ENCODE data around the gene STYXL1. TPM values are rescaled to one million over a fixed set of nuclear protein-coding genes. Genes with fewer than 3 reads are reported as not detected.

The STYXL1 gene
- total and polyA plus RNA-seq, 8 donors, result 13.3 to 47.6 (median 22.7) TPM

DNA sequence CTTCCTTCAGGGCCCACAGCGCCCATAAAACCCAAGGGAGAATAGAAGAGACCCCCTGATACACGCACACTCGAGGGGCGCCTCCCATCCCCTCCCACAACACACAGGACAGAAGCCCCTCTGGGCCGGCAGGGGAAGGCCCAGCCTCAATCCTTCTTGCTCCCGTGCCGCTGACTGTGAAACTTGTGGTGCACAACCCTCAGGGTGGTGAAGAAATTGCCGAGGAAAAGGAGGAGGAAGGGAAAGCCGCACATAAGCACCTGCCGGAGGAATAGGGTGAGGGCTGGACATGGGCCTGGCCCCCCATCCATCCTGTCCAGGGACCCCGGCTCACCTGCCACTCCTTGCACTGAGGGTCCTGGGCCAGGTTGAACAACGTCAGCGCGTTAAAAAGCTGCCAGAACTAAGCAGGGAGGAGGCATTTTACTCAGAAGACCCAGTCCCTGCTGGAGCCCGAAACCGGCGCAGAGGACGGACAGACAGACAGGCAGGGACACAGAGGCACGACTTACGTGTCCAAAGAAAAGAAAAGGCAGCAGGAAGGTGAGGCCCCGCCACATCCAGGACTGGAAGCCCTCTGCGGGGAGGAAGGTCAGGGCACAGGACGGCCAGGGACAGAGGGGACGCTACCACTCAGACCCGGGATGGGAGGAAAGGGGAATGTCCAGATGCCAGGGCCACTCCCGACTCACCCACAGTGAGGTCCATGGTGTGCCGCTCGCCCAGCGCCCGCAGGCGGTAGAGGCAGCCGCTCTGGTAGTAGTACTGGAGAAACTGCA lies 60.6 kb downstream of the STYXL1 start:
- Histone ChIP-seq H3K9me3 (no peaks in the 10 kb centered on the region), H3K4me3 (no peak overlapping the region), H3K27ac (no peak overlapping the region), H3K27me3 (no peaks in the 10 kb centered on the region), H3K4me1 (peaks cover 0 to 4% (median 0%) of the 10 kb centered on the region in 3 donors), H3K36me3 (peaks cover 0 to 42% (median 0%) of the 10 kb centered on the region in 3 donors)
- FAIRE-seq (no peak), DNase-seq (peak in 1 of 6 donors; percentile 70), ATAC-seq (no peak)
- 92 to 93% methylated on average over 32 of the region's 32 CpGs for WGBS, 2 donors
- TF ChIP-seq, protein P1, sequence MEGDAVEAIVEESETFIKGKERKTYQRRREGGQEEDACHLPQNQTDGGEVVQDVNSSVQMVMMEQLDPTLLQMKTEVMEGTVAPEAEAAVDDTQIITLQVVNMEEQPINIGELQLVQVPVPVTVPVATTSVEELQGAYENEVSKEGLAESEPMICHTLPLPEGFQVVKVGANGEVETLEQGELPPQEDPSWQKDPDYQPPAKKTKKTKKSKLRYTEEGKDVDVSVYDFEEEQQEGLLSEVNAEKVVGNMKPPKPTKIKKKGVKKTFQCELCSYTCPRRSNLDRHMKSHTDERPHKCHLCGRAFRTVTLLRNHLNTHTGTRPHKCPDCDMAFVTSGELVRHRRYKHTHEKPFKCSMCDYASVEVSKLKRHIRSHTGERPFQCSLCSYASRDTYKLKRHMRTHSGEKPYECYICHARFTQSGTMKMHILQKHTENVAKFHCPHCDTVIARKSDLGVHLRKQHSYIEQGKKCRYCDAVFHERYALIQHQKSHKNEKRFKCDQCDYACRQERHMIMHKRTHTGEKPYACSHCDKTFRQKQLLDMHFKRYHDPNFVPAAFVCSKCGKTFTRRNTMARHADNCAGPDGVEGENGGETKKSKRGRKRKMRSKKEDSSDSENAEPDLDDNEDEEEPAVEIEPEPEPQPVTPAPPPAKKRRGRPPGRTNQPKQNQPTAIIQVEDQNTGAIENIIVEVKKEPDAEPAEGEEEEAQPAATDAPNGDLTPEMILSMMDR (IDR thresholded peaks at IDR 0.05), result no peak
- intact Hi-C loops (cut with DNase I), result no loop called here

DNA sequence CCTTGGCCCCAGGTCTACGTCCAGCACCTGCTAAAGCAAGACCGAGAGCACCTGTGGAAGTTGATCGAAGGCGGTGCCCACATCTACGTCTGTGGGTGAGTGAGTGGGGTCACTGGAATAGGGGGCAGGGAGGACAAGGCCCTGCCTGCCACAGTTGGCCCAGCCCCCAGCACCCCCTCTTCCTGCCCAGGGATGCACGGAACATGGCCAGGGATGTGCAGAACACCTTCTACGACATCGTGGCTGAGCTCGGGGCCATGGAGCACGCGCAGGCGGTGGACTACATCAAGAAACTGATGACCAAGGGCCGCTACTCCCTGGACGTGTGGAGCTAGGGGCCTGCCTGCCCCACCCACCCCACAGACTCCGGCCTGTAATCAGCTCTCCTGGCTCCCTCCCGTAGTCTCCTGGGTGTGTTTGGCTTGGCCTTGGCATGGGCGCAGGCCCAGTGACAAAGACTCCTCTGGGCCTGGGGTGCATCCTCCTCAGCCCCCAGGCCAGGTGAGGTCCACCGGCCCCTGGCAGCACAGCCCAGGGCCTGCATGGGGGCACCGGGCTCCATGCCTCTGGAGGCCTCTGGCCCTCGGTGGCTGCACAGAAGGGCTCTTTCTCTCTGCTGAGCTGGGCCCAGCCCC lies 61.5 kb downstream of the STYXL1 start:
- FAIRE-seq (no peak), ATAC-seq (no peak), DNase-seq (peak in 1 of 6 donors; percentile 29)
- intact Hi-C loops (cut with DNase I), result no loop called here
- H3K4me3 ChIP-seq, result no peak overlapping the region
- H3K27me3 ChIP-seq, result no peaks in the 10 kb centered on the region
- H3K4me1 ChIP-seq, result peaks cover 0 to 4% (median 0%) of the 10 kb centered on the region in 3 donors
- TF ChIP-seq, protein P1 (IDR thresholded peaks at IDR 0.05), result no peak
- peaks cover 0 to 42% (median 0%) of the 10 kb centered on the region in 3 donors for H3K36me3 ChIP-seq
- no peak overlapping the region for H3K27ac ChIP-seq
- 84 to 90% methylated on average over 20 of the region's 20 CpGs for WGBS, 2 donors
- H3K9me3 ChIP-seq, result no peaks in the 10 kb centered on the region

DNA sequence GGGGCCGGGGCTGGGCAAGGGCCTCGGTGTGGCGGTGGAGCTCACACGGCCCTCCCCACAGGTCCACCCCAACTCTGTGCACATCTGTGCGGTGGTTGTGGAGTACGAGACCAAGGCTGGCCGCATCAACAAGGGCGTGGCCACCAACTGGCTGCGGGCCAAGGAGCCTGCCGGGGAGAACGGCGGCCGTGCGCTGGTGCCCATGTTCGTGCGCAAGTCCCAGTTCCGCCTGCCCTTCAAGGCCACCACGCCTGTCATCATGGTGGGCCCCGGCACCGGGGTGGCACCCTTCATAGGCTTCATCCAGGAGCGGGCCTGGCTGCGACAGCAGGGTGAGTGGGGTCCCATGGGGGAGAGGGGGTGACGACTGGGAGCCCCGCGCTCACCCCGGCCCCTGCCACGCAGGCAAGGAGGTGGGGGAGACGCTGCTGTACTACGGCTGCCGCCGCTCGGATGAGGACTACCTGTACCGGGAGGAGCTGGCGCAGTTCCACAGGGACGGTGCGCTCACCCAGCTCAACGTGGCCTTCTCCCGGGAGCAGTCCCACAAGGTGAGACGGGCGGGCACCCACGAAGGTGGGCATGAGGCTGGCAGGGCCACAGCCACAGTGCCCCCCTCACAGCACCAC lies 62.2 kb downstream of the STYXL1 start:
- DNase-seq (peak in 2 of 6 donors; percentile 26 to 54), ATAC-seq (no peak), FAIRE-seq (no peak)
- H3K4me3 ChIP-seq, result no peak overlapping the region
- TF ChIP-seq, protein P1 (IDR thresholded peaks at IDR 0.05), result no peak
- intact Hi-C loops (cut with DNase I), result no loop called here
- no peaks in the 10 kb centered on the region for H3K27me3 ChIP-seq
- peaks cover 0 to 4% (median 0%) of the 10 kb centered on the region in 3 donors for H3K4me1 ChIP-seq
- peaks cover 0 to 42% (median 0%) of the 10 kb centered on the region in 3 donors for H3K36me3 ChIP-seq
- H3K9me3 ChIP-seq, result no peaks in the 10 kb centered on the region
- H3K27ac ChIP-seq, result no peak overlapping the region
- WGBS, 2 donors, result 82% methylated on average over 34 to 41 of the region's 41 CpGs

DNA sequence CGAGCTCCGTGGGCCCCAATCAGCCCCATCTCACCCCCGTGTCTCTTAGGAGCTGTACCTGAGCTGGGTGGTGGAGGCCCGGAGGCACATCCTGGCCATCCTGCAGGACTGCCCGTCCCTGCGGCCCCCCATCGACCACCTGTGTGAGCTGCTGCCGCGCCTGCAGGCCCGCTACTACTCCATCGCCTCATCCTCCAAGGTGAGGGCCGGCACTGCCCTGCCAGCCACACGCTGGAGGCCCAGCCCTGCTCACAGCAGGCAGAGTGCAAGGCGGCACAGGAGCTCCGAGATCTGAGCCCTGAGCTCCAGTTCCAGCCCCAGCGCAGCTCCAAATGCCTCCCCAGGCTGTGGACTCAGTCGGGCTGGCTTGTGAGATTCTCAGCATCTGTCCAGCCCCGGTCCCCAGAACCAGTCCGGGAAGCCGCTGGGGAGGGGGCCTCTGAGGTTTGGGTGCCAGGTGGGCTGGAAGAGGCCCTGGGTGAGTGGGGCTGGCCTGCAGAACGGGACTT lies 62.7 kb downstream of the STYXL1 start:
- 83 to 86% methylated on average over 21 of the region's 21 CpGs for WGBS, 2 donors
- no peak for ATAC-seq
- Histone ChIP-seq H3K27ac (no peak overlapping the region), H3K36me3 (peaks cover 0 to 42% (median 0%) of the 10 kb centered on the region in 3 donors), H3K4me1 (peaks cover 0 to 4% (median 0%) of the 10 kb centered on the region in 3 donors), H3K4me3 (no peak overlapping the region), H3K9me3 (no peaks in the 10 kb centered on the region), H3K27me3 (no peaks in the 10 kb centered on the region)
- intact Hi-C loops (cut with DNase I), result no loop called here
- DNase-seq, result peak in 2 of 6 donors; percentile 27 to 82
- no peak for FAIRE-seq
- TF ChIP-seq, protein P1 (IDR thresholded peaks at IDR 0.05), result no peak
